MM.1S (cell line): Measurements from ENCODE around the gene ABCC1.

ENCODE experiments used
- EZH2 ChIP-seq: fragments of 300-600 bp; sonication (generic); optimal IDR thresholded peaks from 2 replicates; pipeline ENCODE3; 2017; ENCODE audit warnings: low read depth, mild to moderate bottlenecking, antibody characterized with exemption, low read length, mixed read lengths
- TF ChIP-seq, protein P1 (sequence below): fragments of 300-600 bp; sonication (generic); IDR thresholded peaks from 2 replicates; pipeline ENCODE4 v1.5.1; 2016; ENCODE audit warnings: antibody characterized with exemption, low read length, mixed read lengths

DNA sequence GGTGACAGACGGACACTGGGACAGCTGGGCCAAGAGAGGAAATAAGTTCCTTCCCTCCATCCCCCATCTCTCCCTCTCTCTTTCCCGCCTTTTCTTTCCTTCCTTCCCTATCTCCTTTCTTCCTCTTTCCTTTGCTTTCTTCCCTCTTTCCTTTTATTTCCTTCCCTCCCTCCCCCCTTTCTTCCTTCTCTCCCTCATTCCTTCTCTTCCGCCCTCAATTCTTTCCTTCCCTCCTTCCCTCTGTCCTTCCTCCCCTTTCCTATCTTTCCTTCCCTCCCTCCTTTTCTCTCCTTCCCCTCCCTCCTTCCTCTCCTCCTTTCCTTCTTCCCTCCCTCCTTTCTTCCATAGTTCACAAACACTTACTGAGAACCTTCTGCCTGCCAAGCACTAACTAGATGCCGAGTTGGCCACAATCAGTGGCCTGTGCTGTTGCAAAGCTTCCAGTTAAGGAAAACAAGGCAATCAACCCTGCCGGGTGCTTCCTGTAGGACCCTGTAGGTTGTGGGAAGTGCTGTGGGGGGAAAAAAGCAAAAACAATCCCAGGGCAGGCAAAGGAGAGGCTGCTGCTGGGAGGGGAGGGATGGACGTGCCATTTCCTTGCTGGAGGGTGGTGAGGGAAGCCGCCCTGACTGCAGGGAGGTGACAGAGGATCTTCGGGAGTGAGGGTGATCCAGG is 242.2 kb downstream of the ABCC1 start:
- TF ChIP-seq, protein P1, sequence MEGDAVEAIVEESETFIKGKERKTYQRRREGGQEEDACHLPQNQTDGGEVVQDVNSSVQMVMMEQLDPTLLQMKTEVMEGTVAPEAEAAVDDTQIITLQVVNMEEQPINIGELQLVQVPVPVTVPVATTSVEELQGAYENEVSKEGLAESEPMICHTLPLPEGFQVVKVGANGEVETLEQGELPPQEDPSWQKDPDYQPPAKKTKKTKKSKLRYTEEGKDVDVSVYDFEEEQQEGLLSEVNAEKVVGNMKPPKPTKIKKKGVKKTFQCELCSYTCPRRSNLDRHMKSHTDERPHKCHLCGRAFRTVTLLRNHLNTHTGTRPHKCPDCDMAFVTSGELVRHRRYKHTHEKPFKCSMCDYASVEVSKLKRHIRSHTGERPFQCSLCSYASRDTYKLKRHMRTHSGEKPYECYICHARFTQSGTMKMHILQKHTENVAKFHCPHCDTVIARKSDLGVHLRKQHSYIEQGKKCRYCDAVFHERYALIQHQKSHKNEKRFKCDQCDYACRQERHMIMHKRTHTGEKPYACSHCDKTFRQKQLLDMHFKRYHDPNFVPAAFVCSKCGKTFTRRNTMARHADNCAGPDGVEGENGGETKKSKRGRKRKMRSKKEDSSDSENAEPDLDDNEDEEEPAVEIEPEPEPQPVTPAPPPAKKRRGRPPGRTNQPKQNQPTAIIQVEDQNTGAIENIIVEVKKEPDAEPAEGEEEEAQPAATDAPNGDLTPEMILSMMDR = no peak
- no peak for TF ChIP-seq EZH2
